OCI-LY1 (cell line): ENCODE data around the gene UBE2S.

Experiments used
- EZH2 ChIP-seq: fragments of 200-600 bp; sonication (generic), shearing (Covaris generic); IDR thresholded peaks from 2 replicates; pipeline ENCODE4 v1.8.0; 2017; ENCODE audit warnings: borderline replicate concordance, mixed run types, mild to moderate bottlenecking, antibody characterized with exemption, low read length, moderate library complexity, mixed read lengths
- TF ChIP-seq, protein P1 (sequence below): fragments of 200-600 bp; sonication (generic), shearing (Covaris generic); IDR thresholded peaks from 2 replicates; pipeline ENCODE4 v1.5.1; 2017; ENCODE audit warnings: mild to moderate bottlenecking, antibody characterized with exemption, low read length, moderate library complexity, mixed read lengths

DNA sequence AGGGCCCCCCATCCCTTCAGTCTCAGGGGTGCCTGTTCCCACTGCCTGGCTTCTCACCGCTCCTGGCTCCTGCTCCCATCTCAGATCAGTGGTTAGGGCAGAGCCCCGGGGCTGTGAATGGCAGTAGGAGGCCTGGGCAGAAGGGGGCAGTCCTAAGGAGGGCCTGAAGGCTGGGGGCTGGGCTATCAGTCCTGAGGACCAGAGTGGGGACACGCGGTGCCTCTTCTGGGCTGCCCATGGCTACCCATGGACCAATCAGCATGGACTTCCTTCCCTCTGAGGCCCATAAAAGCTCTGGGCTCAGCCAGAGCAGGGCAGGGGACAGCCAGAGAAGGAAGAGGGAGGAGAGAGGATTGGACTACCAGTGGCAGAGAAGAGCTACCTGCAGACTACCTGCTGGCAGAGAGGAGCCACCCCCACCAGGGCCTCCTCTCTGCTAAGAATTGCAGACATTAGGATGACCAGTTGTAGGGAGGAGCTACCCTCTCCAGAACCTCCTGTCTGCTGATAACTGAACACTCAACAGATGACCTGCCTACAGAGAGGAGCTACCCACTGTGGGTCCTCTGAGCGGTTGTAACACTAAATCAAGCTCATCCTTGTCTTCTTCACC lies 12.1 kb upstream of the UBE2S start:
- TF ChIP-seq, protein P1, sequence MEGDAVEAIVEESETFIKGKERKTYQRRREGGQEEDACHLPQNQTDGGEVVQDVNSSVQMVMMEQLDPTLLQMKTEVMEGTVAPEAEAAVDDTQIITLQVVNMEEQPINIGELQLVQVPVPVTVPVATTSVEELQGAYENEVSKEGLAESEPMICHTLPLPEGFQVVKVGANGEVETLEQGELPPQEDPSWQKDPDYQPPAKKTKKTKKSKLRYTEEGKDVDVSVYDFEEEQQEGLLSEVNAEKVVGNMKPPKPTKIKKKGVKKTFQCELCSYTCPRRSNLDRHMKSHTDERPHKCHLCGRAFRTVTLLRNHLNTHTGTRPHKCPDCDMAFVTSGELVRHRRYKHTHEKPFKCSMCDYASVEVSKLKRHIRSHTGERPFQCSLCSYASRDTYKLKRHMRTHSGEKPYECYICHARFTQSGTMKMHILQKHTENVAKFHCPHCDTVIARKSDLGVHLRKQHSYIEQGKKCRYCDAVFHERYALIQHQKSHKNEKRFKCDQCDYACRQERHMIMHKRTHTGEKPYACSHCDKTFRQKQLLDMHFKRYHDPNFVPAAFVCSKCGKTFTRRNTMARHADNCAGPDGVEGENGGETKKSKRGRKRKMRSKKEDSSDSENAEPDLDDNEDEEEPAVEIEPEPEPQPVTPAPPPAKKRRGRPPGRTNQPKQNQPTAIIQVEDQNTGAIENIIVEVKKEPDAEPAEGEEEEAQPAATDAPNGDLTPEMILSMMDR = no peak
- TF ChIP-seq EZH2 = no peak
